22Rv1 (cell line): ENCODE data around the gene CPSF4.

Source experiments
- CTCF ChIP-seq: fragments of 450-650 bp; IDR thresholded peaks from 2 replicates; pipeline ENCODE4 v1.5.1; 2017; ENCODE audit warnings: mild to moderate bottlenecking
- ZFX ChIP-seq: fragments of 450-650 bp; IDR thresholded peaks from 2 replicates; pipeline ENCODE4 v1.6.1; 2017; ENCODE audit warnings: antibody characterized with exemption, borderline replicate concordance

GRCh38 chr7:99498546-99498944 is 59.8 kb downstream of the CPSF4 start:
- TF ChIP-seq CTCF (no peak), ZFX (no peak)
